GM12801 (cell line): Measurements from ENCODE around the gene QPCTL.

Source experiments
- TF ChIP-seq, protein P1 (sequence below): IDR thresholded peaks from one replicate; pipeline ENCODE4 v1.5.1; 2011; ENCODE audit warnings: control low read depth; ENCODE audit not compliant: insufficient read length; ENCODE audit errors: extremely low read depth

The QPCTL gene

GRCh38 chr19:45667620-45668341 is 24.7 kb upstream of the QPCTL start, which contains the start of gene GIPR:
TSS of gene GIPR (plus strand) at chr19:45668221. CDS start at chr19:45669521, 1,300 bp downstream.
- TF ChIP-seq, protein P1, sequence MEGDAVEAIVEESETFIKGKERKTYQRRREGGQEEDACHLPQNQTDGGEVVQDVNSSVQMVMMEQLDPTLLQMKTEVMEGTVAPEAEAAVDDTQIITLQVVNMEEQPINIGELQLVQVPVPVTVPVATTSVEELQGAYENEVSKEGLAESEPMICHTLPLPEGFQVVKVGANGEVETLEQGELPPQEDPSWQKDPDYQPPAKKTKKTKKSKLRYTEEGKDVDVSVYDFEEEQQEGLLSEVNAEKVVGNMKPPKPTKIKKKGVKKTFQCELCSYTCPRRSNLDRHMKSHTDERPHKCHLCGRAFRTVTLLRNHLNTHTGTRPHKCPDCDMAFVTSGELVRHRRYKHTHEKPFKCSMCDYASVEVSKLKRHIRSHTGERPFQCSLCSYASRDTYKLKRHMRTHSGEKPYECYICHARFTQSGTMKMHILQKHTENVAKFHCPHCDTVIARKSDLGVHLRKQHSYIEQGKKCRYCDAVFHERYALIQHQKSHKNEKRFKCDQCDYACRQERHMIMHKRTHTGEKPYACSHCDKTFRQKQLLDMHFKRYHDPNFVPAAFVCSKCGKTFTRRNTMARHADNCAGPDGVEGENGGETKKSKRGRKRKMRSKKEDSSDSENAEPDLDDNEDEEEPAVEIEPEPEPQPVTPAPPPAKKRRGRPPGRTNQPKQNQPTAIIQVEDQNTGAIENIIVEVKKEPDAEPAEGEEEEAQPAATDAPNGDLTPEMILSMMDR = no peak

- TF ChIP-seq, protein P1 = no peak
Observed at GRCh38 chr19:45668342-45668871, 24.1 kb upstream of the QPCTL start.

DNA sequence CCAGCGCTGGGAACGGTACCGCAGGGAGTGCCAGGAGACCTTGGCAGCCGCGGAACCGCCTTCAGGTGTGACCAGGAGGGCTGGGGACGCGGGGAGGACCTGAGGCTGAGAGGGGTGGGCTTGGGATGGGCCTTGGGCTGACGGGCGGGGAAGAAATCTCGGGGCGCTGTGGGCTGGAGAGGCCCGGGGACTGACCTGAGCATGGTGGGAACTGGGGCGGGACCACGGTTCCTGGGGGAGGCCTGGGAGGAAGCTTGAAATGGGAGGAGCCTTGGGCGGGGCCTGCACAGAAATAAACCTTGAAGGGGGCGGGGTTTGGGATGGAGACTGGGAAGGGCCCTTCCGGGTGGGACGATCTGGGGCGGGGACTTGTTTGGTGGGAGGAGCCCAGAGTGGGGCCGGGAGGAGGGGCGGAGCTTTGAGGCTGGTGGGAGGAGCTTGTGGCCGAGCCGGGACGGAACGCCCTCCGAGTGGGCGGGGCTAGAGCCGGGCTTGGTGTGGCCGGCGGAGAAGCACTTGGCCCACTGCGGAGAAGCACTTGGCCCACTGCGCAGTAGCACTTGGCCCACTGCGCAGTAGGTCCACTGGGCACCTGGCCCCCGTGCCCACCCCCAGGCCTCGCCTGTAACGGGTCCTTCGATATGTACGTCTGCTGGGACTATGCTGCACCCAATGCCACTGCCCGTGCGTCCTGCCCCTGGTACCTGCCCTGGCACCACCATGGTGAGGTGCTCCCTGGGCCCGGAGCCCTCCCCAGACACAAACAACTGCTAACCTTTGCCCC is 21.6 kb upstream of the QPCTL start:
- TF ChIP-seq, protein P1 = no peak

GRCh38 chr19:45674946-45675345 is 17.5 kb upstream of the QPCTL start:
- TF ChIP-seq, protein P1 = no peak

DNA sequence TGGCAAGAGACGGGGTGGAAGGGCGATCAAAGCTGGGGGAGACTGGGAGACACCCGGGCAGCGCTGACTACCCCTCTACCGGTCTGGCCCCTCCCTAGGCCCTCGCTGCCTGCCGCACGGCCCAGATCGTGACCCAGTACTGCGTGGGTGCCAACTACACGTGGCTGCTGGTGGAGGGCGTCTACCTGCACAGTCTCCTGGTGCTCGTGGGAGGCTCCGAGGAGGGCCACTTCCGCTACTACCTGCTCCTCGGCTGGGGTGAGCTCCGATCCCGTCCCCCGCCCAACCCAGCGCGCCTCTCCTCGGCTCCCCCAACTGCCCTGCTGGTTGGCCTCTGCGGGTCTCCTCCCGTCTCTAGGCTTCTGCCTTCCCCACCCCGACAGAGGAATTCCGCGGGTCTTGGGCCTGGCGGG is 15.6 kb upstream of the QPCTL start:
- TF ChIP-seq, protein P1 = no peak

DNA sequence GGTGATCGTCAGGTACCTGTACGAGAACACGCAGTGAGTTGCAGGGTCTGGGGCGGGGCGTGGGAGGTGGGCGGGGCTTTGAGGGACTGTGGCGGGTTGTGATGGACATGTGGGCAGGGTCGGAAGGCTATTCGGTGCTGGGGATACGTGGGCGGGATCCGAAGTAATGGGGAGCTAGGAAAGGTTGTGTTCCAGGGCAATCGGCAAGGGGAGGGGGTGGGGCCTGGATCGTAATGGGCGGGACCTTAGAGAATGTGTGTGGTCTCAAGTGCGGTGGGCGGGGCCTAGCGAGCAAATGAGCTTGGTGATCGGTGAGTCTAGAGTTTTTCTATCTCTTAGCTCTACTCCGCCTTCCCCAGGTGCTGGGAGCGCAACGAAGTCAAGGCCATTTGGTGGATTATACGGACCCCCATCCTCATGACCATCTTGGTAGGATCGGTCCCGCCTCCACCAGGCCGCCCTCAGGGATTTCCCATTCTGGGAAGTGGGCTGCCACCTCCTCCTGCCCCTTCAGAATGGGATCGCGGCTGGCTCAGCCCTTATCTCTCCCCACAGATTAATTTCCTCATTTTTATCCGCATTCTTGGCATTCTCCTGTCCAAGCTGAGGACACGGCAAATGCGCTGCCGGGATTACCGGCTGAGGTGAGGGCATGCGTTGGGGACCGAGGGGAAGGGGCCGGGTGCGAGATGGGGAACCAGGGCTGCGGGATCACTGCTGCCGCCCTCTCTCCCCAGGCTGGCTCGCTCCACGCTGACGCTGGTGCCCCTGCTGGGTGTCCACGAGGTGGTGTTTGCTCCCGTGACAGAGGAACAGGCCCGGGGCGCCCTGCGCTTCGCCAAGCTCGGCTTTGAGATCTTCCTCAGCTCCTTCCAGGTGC is 14.9 kb upstream of the QPCTL start:
- TF ChIP-seq, protein P1 = no peak
